Subcutaneous abdominal adipose tissue (tissue), 5 donors: ENCODE results near the gene WDCP.

ENCODE experiments used
- H3K27ac ChIP-seq: one replicate; pipeline ENCODE4 v1.7.0; 2013; ENCODE audit warnings: low read depth, mild to moderate bottlenecking, inconsistent platforms, low read length, moderate library complexity
- H3K27me3 ChIP-seq, 5 donors: one replicate each; pipeline ENCODE4 v1.7.0; 2013; ENCODE audit warnings: low read length in 5 of 5, inconsistent platforms in 1 of 5; ENCODE audit not compliant: control insufficient read depth in 5 of 5, insufficient read depth in 4 of 5
- H3K36me3 ChIP-seq, 5 donors: one replicate each; pipeline ENCODE4 v1.7.0; 2013; ENCODE audit warnings: low read length in 5 of 5; ENCODE audit not compliant: control insufficient read depth in 5 of 5, insufficient read depth in 5 of 5
- H3K4me1 ChIP-seq, 5 donors: one replicate each; pipeline ENCODE4 v1.7.0; 2013; ENCODE audit warnings: low read length in 5 of 5, mild to moderate bottlenecking in 3 of 5, moderate library complexity in 1 of 5; ENCODE audit not compliant: control insufficient read depth in 5 of 5, insufficient read depth in 5 of 5
- H3K4me3 ChIP-seq, 5 donors: one replicate each; pipeline ENCODE4 v1.7.0; 2013; ENCODE audit warnings: low read length in 5 of 5, low read depth in 1 of 5
- H3K9ac ChIP-seq, 5 donors: one replicate each; pipeline ENCODE4 v1.7.0; 2013; ENCODE audit warnings: low read length in 5 of 5, mild to moderate bottlenecking in 4 of 5, moderate library complexity in 3 of 5
- H3K9me3 ChIP-seq, 5 donors: one replicate each; pipeline ENCODE4 v1.7.0; 2013; ENCODE audit warnings: low read length in 5 of 5; ENCODE audit not compliant: control insufficient read depth in 5 of 5
- donor health status: healthy.
- donor health status: healthy.
- donor health status: healthy.
- donor health status: healthy.
- donor health status: healthy.

Gene WDCP

GRCh38 chr2:24083567-24084385 lies 36.6 kb upstream of the WDCP start:
- Histone ChIP-seq H3K9me3 (no peaks in the 10 kb centered on the region), H3K9ac (peak overlapping the region in 4 of 5 donors; percentile 11 to 89 (median 73)), H3K4me1 (peaks cover 7 to 28% (median 20%) of the 10 kb centered on the region in 5 donors), H3K27ac (peak overlapping the region; percentile 95), H3K27me3 (no peaks in the 10 kb centered on the region), H3K36me3 (peaks cover 0 to 47% (median 31%) of the 10 kb centered on the region in 5 donors), H3K4me3 (peak overlapping the region; percentile 75 to 87 (median 77))

GRCh38 chr2:24082787-24083566 lies 35.8 kb upstream of the WDCP start:
- peaks cover 0 to 44% (median 31%) of the 10 kb centered on the region in 5 donors for H3K36me3 ChIP-seq
- peaks cover 7 to 28% (median 20%) of the 10 kb centered on the region in 5 donors for H3K4me1 ChIP-seq
- H3K27ac ChIP-seq = peak overlapping the region; percentile 95
- peak overlapping the region in 4 of 5 donors; percentile 75 to 87 (median 78) for H3K4me3 ChIP-seq
- H3K27me3 ChIP-seq = no peaks in the 10 kb centered on the region
- peak overlapping the region in 3 of 5 donors; percentile 11 to 89 (median 76) for H3K9ac ChIP-seq
- H3K9me3 ChIP-seq = no peaks in the 10 kb centered on the region

GRCh38 chr2:24080701-24081100 lies 33.5 kb upstream of the WDCP start:
- no peak overlapping the region for H3K4me3 ChIP-seq
- H3K4me1 ChIP-seq = peaks cover 7 to 43% (median 33%) of the 10 kb centered on the region in 5 donors
- peaks cover 0 to 39% (median 28%) of the 10 kb centered on the region in 5 donors for H3K36me3 ChIP-seq
- H3K27me3 ChIP-seq = no peaks in the 10 kb centered on the region
- no peaks in the 10 kb centered on the region for H3K9me3 ChIP-seq
- H3K27ac ChIP-seq = no peak overlapping the region
- no peak overlapping the region for H3K9ac ChIP-seq

- H3K4me1 ChIP-seq = peaks cover 0 to 26% (median 20%) of the 10 kb centered on the region in 5 donors
- H3K9ac ChIP-seq = peak overlapping the region; percentile 1 to 86 (median 75)
- peak overlapping the region; percentile 85 for H3K27ac ChIP-seq
- H3K27me3 ChIP-seq = no peaks in the 10 kb centered on the region
- H3K36me3 ChIP-seq = peaks cover 5 to 47% (median 30%) of the 10 kb centered on the region in 5 donors
- H3K9me3 ChIP-seq = no peaks in the 10 kb centered on the region
- peak overlapping the region; percentile 70 to 98 (median 85) for H3K4me3 ChIP-seq
Measured at GRCh38 chr2:24077879-24078278, 30.7 kb upstream of the WDCP start.

- peaks cover 6 to 47% (median 30%) of the 10 kb centered on the region in 5 donors for H3K36me3 ChIP-seq
- peaks cover 0 to 24% (median 20%) of the 10 kb centered on the region in 5 donors for H3K4me1 ChIP-seq
Measured at GRCh38 chr2:24077535-24077877, 30.3 kb upstream of the WDCP start.

GRCh38 chr2:24076849-24077534 lies 29.8 kb upstream of the WDCP start:
- Histone ChIP-seq H3K4me3 (peak overlapping the region; percentile 70 to 98 (median 85)), H3K9me3 (no peaks in the 10 kb centered on the region), H3K27ac (peak overlapping the region; percentile 85), H3K27me3 (no peaks in the 10 kb centered on the region), H3K9ac (peak overlapping the region; percentile 1 to 86 (median 75)), H3K36me3 (peaks cover 6 to 47% (median 33%) of the 10 kb centered on the region in 5 donors), H3K4me1 (peaks cover 0 to 24% (median 20%) of the 10 kb centered on the region in 5 donors)

More at GRCh38 chr2:24077535-24077877, 30.3 kb upstream of the WDCP start:
- H3K27ac ChIP-seq = peak overlapping the region; percentile 85
- peak overlapping the region; percentile 70 to 98 (median 85) for H3K4me3 ChIP-seq
- H3K9me3 ChIP-seq = no peaks in the 10 kb centered on the region
- H3K9ac ChIP-seq = peak overlapping the region; percentile 1 to 86 (median 75)
- no peaks in the 10 kb centered on the region for H3K27me3 ChIP-seq

GRCh38 chr2:24075915-24076848 lies 29.0 kb upstream of the WDCP start, which contains the start of gene SF3B6:
TSS of gene SF3B6 (minus strand) at chr2:24076326. CDS start at chr2:24076229, 97 bp downstream.
- peaks cover 6 to 47% (median 32%) of the 10 kb centered on the region in 5 donors for H3K36me3 ChIP-seq
- peak within 1 kb of the TSS; percentile 84 to 100 (median 96) for H3K4me3 ChIP-seq
- H3K27ac ChIP-seq = peak within 1 kb of the TSS; percentile 85
- H3K9me3 ChIP-seq = no peaks in the 10 kb centered on the region
- H3K4me1 ChIP-seq = peaks cover 0 to 24% (median 20%) of the 10 kb centered on the region in 5 donors
- H3K9ac ChIP-seq = peak within 1 kb of the TSS; percentile 22 to 92 (median 86)
- no peaks in the 10 kb centered on the region for H3K27me3 ChIP-seq

GRCh38 chr2:24075259-24075658 lies 28.1 kb upstream of the WDCP start:
- H3K9me3 ChIP-seq = no peaks in the 10 kb centered on the region
- peak overlapping the region; percentile 85 for H3K27ac ChIP-seq
- peaks cover 0 to 24% (median 20%) of the 10 kb centered on the region in 5 donors for H3K4me1 ChIP-seq
- peaks cover 6 to 42% (median 27%) of the 10 kb centered on the region in 5 donors for H3K36me3 ChIP-seq
- peak overlapping the region; percentile 84 to 100 (median 96) for H3K4me3 ChIP-seq
- H3K27me3 ChIP-seq = no peaks in the 10 kb centered on the region
- H3K9ac ChIP-seq = peak overlapping the region in 3 of 5 donors; percentile 74 to 92 (median 77)
